ENCODE measurements around the gene TRPM4. TPM values are rescaled to one million over a fixed set of nuclear protein-coding genes. Genes with fewer than 3 reads are reported as not detected.
A peak's percentile ranks its signal among the peaks of the same experiment; 100 is the strongest.
"Not testable (repeated sequence)": the region's sequence is repeated elsewhere in the genome, so short reads cannot be mapped to it uniquely, and the experiment has no call there.

TRPM4 gene
- polyA plus RNA-seq, 1 of the 3 experiments (the other 2 are of a cell fraction): 20.6 TPM

DNA sequence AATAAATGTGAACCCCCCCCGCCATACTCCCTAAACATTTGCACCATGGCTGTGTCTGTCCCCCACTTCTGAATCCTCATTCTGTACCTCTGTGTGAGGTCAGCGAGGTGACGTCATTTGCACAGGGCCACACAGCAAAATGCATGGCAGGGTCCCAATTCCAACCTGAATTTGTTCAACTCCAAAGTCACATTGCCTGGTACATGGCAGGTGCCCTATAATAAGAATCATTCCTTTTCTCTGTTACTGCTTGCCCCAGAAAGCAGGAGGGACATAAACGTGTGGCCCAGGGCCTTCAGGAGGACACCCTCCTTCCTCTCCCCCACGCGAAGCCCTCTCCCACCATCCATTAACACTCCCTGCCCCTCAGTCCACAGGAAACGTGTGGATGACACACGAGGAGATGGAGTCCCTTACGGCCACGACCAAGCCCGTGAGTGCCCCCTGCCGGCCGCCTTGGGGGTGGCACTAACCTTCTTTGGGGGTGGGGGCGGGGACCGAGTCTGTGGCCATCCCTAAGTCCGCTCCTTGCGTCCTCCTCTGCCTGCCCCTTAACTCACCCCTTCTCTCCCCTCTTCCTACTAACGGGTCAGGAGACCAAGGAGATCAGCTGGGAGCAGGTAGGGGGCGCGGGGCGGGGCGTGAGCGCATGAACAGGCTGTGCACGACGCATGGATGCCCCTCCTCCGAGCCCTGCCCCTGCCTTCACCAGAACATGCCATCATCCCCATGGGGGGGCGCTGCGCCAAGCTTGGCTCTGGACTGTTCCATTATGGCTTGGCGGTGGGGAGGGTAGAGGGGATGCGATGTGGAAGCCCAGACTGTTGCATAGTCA, 11.8 kb upstream of the TRPM4 start:
- Histone ChIP-seq H3K36me3 (replicated peaks in 1 of 2; ENCODE audit: control insufficient read depth in 1 of 2, insufficient read depth in 2 of 2, low read length in 1 of 2) (no peaks in the 10 kb centered on the region), H4K20me1 (ENCODE audit: insufficient read depth) (no peaks in the 10 kb centered on the region), H3K79me2 (ENCODE audit: insufficient read depth) (no peaks in the 10 kb centered on the region), H3F3A (replicated peaks; ENCODE audit: insufficient read depth) (peaks cover 12% of the 10 kb centered on the region), H2AFZ (ENCODE audit: low read depth) (no peak overlapping the region), H3K4me3 (ENCODE audit: low read depth in 2 of 2, low read length in 1 of 2) (peak overlapping the region; percentile 14 to 54; a peak in 2 of 4 replicates), H3K27ac (ENCODE audit: low read depth in 2 of 2, low read length in 1 of 2) (no peak overlapping the region), H3K4me1 (ENCODE audit: control insufficient read depth in 1 of 2, insufficient read depth in 2 of 2, low read depth in 1 of 2, low read length in 1 of 2) (peaks cover 3 to 23% of the 10 kb centered on the region in 2 experiments; a peak in 2 of 4 replicates), H3K9ac (no peak overlapping the region), H3K9me3 (no peaks in the 10 kb centered on the region), H3K4me2 (peak overlapping the region; percentile 49; the same call in 1 of the 2 replicates), H3K9me2 (no peaks in the 10 kb centered on the region), H3K27me3 (ENCODE audit: insufficient read depth) (no peaks in the 10 kb centered on the region)
- WGBS (ENCODE audit: low lambda C conversion rate): 21% methylated on average over 22 of the region's 30 CpGs
- CTCF ChIA-PET: interaction anchor here (0.6 to 11.1 kb wide), 24 partner anchors 9 to 273 kb away, joined by 3 to 87 read pairs (median 4); partner anchors contain the start of genes HRC, LIN7B, PPFIA3 and TRPM4
- DNase-seq: peak; percentile 84
- POLR2A ChIA-PET: interaction anchor here (0.7 kb wide), 1 partner anchor 32 kb away, joined by 3 read pairs; the partner anchor contains the start of gene LIN7B
- TF ChIP-seq RAD21 (IDR thresholded peaks at IDR 0.05; ENCODE audit: low read length) (peak; percentile 69), SIN3A (IDR thresholded peaks at IDR 0.05; ENCODE audit: borderline replicate concordance, low read depth, low read length) (no peak), CHD2 (IDR thresholded peaks at IDR 0.05; ENCODE audit: low read length, partially characterized antibody) (peak; percentile 80), NFIC (IDR thresholded peaks at IDR 0.05; ENCODE audit: borderline replicate concordance) (no peak), MXI1 (IDR thresholded peaks at IDR 0.05; ENCODE audit: low read depth, low read length) (peak; percentile 78), GATA2 (CRISPR knock-in tag; IDR thresholded peaks at IDR 0.05) (no peak), SMC3 (IDR thresholded peaks at IDR 0.05; ENCODE audit: low read depth, low read length) (peak; percentile 71)
- TF ChIP-seq, protein P1, sequence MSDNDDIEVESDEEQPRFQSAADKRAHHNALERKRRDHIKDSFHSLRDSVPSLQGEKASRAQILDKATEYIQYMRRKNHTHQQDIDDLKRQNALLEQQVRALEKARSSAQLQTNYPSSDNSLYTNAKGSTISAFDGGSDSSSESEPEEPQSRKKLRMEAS (IDR thresholded peaks at IDR 0.05; ENCODE audit: low read depth): peak; percentile 70
- TF ChIP-seq, protein P2, sequence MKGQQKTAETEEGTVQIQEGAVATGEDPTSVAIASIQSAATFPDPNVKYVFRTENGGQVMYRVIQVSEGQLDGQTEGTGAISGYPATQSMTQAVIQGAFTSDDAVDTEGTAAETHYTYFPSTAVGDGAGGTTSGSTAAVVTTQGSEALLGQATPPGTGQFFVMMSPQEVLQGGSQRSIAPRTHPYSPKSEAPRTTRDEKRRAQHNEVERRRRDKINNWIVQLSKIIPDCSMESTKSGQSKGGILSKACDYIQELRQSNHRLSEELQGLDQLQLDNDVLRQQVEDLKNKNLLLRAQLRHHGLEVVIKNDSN (IDR thresholded peaks at IDR 0.05; ENCODE audit: borderline replicate concordance, low read depth): no peak
- TF ChIP-seq, protein P3, sequence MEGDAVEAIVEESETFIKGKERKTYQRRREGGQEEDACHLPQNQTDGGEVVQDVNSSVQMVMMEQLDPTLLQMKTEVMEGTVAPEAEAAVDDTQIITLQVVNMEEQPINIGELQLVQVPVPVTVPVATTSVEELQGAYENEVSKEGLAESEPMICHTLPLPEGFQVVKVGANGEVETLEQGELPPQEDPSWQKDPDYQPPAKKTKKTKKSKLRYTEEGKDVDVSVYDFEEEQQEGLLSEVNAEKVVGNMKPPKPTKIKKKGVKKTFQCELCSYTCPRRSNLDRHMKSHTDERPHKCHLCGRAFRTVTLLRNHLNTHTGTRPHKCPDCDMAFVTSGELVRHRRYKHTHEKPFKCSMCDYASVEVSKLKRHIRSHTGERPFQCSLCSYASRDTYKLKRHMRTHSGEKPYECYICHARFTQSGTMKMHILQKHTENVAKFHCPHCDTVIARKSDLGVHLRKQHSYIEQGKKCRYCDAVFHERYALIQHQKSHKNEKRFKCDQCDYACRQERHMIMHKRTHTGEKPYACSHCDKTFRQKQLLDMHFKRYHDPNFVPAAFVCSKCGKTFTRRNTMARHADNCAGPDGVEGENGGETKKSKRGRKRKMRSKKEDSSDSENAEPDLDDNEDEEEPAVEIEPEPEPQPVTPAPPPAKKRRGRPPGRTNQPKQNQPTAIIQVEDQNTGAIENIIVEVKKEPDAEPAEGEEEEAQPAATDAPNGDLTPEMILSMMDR (IDR thresholded peaks at IDR 0.05): peak; percentile 85

DNA sequence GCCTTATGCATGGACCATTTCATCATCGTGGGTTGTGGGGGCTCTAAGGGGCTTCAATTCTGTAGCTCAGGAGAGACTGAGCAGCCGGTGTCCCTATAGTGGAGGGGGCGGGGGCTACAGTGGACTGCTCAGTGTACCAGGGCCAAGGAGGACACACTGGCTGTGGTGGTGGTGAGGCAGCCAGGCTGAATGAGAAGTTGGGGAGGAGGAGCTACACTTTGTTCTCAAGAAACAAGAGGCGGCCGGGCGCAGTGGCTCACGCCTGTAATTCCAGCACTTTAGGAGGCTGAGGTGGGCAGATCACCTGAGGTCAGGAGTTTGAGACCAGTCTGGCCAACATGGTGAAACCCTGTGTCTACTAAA, 11.2 kb upstream of the TRPM4 start:
- not testable (repeated sequence) for H3K27me3 ChIP-seq (ENCODE audit: insufficient read depth); H3K27ac ChIP-seq (ENCODE audit: low read depth in 2 of 2, low read length in 1 of 2); H2AFZ ChIP-seq (ENCODE audit: low read depth); DNase-seq; H3K9me3 ChIP-seq; H3K4me3 ChIP-seq (ENCODE audit: low read depth in 2 of 2, low read length in 1 of 2); H3K9ac ChIP-seq; H4K20me1 ChIP-seq (ENCODE audit: insufficient read depth); H3K36me3 ChIP-seq (replicated peaks in 1 of 2; ENCODE audit: control insufficient read depth in 1 of 2, insufficient read depth in 2 of 2, low read length in 1 of 2); H3K4me2 ChIP-seq; H3K79me2 ChIP-seq (ENCODE audit: insufficient read depth); H3K9me2 ChIP-seq
- WGBS (ENCODE audit: low lambda C conversion rate): 54% methylated on average over 7 of the region's 7 CpGs
- Histone ChIP-seq H3K4me1 (ENCODE audit: control insufficient read depth in 1 of 2, insufficient read depth in 2 of 2, low read depth in 1 of 2, low read length in 1 of 2) (peaks cover 3 to 28% of the 10 kb centered on the region in 2 experiments; a peak in 2 of 4 replicates), H3F3A (replicated peaks; ENCODE audit: insufficient read depth) (peaks cover 16% of the 10 kb centered on the region)
- POLR2A ChIA-PET: interaction anchor here (0.7 kb wide), 1 partner anchor 33 kb away, joined by 3 read pairs; the partner anchor contains the start of gene LIN7B
- CTCF ChIA-PET: interaction anchor here (0.6 to 11.1 kb wide), 22 partner anchors 9 to 509 kb away, joined by 3 to 87 read pairs (median 4); partner anchors contain the start of genes HRC, LIN7B, PPFIA3 and TRPM4

Data from SK-N-SH (cell line).